GM20000 (cell line): ENCODE measurements around the gene EGFL7.

Source experiments
- DNase-seq: peaks from one replicate; pipeline ENCODE4 v3.0.0; 2012; ENCODE audit warnings: low spot score
- TF ChIP-seq, protein P1 (sequence below): IDR thresholded peaks from 2 replicates; pipeline ENCODE4 v1.5.1; 2012; ENCODE audit warnings: mild to moderate bottlenecking, control low read depth; ENCODE audit errors: extremely low read depth, missing control alignments

EGFL7 gene

DNA sequence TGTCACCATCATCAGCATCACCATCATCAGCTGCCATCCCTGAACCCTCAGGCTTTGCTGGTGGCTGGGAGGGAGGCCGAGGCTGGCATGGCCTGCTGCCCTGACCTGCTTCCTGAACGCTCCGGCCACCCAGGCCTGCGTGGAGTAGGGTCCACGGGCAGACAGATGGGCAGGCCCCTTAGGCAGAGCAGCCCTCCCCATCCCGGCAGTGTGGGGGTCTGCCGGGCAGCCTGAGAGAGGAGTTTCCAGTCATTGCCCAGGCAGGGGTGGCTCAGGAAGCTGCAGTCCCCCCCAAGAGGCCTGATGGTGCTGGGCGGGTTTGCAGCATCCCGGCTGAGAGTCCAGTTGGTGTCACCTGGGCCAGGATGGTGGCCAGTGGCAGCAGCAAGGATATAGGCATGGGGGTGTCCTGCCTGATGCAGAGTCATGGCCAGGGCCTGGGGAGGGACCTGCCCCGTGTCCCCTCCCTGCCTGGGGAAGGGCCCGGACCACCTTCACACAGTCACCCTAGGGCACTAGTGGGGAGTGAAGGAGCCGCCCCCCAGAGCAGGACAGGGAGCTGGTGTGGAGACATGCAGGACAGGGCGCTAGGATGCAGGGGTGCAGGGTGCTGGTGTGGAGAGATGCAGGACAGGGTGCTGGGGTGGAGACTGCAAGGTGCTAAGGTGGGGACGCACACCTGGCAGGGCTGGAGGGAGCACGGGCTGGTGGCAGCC lies 7.7 kb upstream of the EGFL7 start:
- TF ChIP-seq, protein P1, sequence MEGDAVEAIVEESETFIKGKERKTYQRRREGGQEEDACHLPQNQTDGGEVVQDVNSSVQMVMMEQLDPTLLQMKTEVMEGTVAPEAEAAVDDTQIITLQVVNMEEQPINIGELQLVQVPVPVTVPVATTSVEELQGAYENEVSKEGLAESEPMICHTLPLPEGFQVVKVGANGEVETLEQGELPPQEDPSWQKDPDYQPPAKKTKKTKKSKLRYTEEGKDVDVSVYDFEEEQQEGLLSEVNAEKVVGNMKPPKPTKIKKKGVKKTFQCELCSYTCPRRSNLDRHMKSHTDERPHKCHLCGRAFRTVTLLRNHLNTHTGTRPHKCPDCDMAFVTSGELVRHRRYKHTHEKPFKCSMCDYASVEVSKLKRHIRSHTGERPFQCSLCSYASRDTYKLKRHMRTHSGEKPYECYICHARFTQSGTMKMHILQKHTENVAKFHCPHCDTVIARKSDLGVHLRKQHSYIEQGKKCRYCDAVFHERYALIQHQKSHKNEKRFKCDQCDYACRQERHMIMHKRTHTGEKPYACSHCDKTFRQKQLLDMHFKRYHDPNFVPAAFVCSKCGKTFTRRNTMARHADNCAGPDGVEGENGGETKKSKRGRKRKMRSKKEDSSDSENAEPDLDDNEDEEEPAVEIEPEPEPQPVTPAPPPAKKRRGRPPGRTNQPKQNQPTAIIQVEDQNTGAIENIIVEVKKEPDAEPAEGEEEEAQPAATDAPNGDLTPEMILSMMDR = no peak
- DNase-seq = no peak

DNA sequence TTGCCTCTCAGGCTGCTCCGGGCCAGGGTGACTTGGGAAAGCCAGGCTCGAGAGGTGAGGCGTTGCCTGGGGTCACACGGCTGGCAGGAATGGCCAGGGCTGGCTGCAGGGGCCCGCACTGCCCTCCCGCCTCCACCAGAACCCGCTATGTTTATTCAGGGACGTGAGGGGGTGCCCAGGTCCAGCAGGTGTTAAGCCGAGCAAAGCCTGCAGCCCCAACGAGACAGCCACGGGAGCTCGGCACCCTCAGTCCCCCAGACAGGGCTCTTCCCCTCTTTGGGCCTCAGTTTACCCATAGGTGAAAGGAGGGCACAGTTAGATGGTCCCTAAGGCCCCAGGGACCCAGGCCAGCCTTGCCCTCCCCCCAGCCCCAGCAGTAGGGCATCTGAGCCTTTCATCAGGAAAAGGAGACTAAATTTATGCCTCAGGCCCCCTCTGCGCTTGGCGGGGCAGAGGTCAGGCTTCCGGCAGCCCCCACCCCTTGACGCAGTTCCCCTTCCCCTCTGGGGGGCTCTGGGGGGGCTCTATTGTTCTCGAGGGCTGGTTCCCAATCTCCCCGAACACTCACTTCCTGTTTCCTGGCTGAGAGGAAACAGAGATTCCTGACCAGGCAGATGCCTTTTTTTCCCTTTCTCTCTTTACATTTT lies 7.1 kb upstream of the EGFL7 start:
- no peak for DNase-seq
- TF ChIP-seq, protein P1 = no peak

DNA sequence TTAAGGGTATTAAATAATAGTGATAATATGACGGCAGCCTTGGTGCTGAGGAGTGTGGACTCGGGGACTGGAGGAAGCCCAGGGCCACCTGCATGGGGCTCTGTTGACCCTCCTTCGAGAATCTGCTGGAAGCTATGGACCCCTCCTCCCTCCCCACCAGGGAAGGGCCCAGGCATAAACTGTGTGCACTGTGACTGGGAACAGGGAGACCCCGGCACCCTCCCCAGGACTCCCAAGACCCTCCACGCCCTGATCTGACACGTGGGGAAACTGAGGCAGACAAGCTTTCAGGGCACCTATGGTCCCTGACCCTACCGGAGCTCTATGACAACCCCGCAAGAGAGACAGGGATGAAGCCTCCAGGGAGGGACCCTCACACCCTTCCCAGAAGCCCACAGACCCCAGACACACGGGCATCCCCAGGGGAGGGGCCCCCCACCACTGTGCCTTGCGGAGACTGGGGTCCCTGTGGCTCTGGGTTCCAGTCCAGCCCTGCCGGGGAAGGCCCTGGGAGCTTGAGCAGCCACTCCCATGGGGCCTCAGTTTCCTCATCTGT lies 6.5 kb upstream of the EGFL7 start:
- TF ChIP-seq, protein P1 = no peak
- DNase-seq = no peak

DNA sequence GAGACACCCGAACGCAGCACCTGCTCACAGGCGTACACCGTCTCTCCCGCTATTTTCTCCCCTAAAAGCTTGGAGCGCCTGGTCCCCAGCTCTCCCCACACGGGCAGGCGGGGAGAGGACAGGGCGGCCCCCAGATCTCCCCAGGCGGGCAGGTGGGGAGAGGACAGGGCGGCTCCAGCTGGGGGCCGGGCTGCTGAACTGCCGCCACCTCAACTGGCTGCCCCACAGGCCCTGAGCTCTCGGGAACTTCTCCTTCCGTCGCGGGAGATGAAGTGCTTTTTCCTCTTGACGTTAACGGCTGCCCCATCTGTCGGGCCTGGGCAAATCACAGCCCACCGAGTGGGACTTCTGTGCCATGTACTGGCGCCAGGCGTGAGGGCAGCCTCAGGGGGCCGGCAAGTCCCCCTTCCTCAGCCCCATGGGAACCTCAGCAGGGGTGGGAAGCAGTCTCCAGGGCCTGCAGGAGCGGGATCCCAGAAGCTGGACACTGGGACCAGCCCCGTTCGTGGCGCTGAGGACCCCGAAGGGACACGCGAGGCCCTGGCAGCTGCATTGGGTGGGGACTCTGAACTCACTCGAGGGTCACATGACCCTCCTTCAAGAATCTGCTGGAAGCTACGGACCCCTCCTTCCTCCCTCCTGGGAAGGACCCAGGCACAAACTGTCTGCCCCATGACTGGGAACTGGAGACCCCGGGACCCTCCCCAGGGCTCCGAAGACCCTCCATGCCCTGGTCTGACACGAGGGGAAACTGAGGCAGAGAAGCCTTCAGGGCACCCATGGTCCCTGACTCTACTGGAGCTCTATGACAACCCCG lies 5.7 kb upstream of the EGFL7 start:
- TF ChIP-seq, protein P1 = no peak
- no peak for DNase-seq

DNA sequence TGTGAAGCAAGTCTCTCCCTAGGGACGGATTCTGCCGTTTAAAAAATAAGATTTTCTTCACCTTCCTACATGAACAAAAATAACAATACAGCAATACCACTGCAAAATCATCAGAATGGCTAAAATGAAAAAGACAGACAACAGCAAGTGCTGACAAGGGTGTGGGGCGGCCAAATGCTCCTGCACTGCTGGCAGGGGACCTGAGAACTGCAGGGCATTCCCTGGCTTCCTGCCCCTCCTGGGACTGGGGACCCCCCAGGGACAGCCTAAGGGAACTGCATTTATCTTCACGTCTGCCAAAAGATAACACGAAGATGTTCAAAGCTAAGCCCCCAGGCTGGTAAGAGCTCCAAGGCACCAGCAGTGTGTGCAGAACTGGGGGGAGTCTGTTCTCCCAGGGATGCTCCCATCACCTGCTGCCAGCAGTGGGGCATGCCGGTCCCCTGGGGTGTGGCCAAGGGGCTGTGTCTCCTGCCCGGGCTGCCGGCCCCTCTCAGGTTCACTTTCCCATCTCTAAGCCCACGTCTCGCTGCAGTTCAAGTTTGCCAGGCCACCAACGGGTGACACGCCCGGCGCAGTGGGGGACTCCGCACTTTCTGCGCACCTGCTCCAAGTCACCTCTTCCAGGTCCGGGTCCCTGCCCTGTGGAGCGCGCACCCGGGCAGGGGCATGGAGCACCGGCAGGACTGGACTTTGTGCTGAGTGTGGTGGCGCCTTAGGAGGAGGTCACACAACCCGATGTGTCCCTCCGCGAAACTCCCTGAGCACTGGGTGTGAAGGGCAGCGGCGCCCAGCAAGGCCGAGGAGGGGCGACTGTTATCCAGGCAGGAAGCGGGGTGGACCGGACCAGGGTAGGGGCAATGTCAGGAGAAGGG lies 4.5 kb upstream of the EGFL7 start:
- no peak for DNase-seq
- TF ChIP-seq, protein P1 = no peak

DNA sequence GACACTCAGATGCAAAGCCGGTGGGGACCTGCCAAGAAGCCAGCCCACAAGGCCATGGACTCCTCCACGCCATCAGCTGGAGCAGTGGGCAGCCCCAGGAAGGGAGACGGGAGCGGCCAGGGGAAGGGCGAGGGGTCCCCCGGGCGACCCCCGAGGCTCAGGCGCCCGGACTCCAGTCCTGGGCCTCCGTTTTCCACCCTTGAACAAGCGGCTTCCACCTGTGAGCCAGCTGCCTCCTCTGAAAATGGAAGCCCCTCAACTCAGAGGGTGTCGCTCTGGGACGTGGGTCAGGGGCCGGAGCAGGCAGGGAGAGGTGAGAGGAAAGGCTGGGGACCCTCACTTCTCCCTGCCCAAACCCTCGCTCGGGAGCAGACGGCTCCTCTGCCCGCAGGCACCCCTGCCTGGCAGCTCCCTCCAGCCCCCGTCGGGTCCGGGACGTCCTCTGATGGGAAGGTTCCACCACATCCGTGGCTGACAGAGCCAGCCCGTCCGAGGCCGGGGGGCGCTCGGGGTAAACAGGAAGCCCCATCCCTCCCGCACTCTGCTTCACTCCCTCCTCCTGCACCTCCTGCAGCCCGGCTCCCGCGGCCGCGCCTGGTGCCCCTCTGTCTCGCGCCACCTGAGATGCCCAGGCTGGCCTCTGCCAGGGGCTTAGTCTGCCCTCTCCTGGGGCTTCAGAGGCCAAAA lies 3.7 kb upstream of the EGFL7 start:
- TF ChIP-seq, protein P1 = no peak
- DNase-seq = no peak
